ENCODE measurements around the gene LRRC63.

LRRC63 gene

DNA sequence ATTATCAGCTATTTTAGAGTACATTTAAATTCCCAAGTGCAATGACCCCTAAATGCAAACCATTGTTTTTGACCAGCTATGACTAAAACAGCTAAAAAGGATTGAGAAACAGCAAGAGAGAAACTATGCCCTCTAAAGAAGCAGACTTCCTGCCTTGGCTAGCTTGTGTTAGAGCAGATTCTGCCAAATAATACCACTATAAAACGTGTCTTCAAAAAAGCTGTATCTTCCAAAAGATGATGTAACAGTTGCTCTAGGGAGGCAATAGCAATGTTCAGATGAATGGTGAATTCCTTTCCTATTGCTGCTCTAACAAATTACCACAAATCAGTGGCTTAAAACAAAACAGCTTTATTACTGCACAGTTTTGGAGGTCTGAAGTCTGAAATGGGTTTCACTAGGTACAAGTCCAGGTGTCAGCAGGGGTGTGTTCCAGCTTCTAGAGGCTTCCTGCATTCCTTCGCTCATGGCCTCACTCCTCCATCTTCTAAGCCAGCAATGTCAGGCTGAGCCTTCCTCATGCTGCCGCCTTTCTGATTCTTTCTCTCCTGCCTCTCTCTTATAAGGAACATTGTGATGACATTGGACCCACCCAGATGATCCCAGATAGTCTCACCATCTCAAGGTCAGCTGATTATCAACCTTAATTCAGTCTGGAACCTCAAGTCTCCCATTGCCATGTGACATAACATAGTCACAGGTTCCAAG, 84.5 kb downstream of the LRRC63 start:
- DNase-seq (ENCODE audit: insufficient read length, low spot score) (no peak), FAIRE-seq (no peak)
- TF ChIP-seq, protein P1, sequence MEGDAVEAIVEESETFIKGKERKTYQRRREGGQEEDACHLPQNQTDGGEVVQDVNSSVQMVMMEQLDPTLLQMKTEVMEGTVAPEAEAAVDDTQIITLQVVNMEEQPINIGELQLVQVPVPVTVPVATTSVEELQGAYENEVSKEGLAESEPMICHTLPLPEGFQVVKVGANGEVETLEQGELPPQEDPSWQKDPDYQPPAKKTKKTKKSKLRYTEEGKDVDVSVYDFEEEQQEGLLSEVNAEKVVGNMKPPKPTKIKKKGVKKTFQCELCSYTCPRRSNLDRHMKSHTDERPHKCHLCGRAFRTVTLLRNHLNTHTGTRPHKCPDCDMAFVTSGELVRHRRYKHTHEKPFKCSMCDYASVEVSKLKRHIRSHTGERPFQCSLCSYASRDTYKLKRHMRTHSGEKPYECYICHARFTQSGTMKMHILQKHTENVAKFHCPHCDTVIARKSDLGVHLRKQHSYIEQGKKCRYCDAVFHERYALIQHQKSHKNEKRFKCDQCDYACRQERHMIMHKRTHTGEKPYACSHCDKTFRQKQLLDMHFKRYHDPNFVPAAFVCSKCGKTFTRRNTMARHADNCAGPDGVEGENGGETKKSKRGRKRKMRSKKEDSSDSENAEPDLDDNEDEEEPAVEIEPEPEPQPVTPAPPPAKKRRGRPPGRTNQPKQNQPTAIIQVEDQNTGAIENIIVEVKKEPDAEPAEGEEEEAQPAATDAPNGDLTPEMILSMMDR (IDR thresholded peaks at IDR 0.05; ENCODE audit: insufficient read depth, missing control alignments), result no peak

DNA sequence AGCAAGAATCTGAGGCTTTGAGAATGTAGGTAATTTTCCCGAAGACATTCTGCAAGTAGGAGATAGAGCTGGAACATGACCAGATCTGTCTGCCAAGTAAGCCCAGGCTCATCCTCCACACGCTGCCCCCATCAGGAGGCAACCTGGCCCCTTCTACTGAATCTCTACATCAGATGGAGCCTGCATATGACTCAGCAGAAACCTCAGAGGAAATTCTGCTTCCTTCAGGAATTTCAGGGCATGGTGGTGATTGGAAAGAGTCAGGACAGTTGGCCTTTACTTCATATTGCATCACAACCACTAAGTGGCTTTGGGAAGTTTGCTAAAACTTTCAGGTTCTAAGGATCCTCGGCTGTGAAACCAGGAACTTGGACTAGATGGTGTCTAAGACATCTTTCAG, 85.2 kb downstream of the LRRC63 start:
- FAIRE-seq (no peak), DNase-seq (ENCODE audit: insufficient read length, low spot score) (no peak)
- TF ChIP-seq, protein P1 (IDR thresholded peaks at IDR 0.05; ENCODE audit: insufficient read depth, missing control alignments), result no peak

DNA sequence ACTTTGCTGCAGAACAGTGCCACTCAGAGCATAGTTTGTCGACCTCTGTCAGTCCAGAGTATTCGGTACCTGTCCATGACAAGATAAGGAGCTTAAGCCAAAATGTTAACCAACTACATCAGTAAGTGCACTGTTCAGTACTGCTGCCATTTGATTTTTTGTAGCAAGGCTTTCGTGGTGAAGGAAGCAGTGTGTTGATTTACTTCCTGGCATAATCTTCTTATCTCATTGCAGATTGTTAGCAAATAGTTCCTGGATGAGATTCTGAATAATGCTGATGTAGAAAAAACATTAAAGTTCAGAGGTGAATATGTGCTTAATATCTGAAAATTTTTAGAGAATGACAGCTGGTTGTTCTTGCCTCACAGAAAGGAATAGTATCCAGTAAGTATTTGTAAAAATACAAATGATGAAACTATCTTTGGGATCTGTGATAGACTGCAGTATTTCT, 85.7 kb downstream of the LRRC63 start:
- DNase-seq (ENCODE audit: insufficient read length, low spot score) (no peak), FAIRE-seq (no peak)
- TF ChIP-seq, protein P1 (IDR thresholded peaks at IDR 0.05; ENCODE audit: insufficient read depth, missing control alignments), result no peak

DNA sequence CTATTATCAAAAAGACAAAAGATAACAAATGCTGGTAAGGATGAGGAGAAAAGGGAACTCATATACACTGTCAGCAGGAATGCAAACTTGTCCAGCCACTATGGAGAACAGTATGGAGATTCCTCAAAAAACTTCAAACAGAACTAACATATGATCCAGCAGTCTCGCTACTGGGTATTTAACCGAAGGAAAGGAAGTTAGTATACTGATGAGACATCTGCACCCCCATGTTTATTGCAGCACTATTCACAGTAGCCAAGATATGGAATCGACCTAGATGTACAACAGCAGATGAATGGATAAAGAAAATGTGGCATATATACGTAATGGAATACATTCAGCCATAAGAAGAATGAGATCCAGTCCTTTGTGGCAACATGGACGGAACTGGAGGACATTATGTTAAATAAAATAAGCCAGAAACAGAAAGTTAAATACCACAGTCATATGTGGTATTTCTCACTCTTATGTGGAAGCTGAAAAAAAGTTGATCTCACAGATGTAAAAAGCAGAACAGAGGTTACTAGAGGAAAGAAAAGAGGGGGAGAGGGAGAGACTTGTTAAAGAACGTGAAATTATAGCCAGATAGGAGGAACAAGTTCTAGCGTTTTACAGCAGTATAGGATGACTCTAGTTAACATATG, 92.1 kb downstream of the LRRC63 start:
- FAIRE-seq, result no peak
- DNase-seq (ENCODE audit: insufficient read length, low spot score), result no peak

DNA sequence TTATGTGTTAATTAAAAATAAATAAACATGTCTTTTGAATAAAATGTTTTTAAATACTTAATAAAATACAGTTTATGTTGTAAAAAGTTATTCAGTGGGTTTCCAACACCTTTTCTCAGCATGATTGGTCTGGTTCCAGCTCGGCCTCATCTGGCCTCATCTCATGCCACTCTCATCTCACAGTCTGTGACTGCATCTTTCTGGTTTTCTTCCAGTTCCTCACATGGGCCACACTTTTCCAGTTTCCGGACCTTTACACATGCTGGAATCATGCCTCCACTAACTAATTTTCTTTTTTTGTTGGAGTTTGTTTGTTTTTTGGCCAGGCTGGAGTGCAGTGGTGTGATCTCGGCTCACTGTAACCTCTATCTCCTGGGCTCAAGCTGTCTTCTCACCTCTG, 92.8 kb downstream of the LRRC63 start:
- FAIRE-seq, result no peak
- DNase-seq (ENCODE audit: insufficient read length, low spot score), result no peak
- TF ChIP-seq, protein P1 (IDR thresholded peaks at IDR 0.05; ENCODE audit: insufficient read depth, missing control alignments), result no peak

More for the DNA sequence above, 92.1 kb downstream of the LRRC63 start:
- TF ChIP-seq, protein P1 (IDR thresholded peaks at IDR 0.05; ENCODE audit: insufficient read depth, missing control alignments), result no peak

DNA sequence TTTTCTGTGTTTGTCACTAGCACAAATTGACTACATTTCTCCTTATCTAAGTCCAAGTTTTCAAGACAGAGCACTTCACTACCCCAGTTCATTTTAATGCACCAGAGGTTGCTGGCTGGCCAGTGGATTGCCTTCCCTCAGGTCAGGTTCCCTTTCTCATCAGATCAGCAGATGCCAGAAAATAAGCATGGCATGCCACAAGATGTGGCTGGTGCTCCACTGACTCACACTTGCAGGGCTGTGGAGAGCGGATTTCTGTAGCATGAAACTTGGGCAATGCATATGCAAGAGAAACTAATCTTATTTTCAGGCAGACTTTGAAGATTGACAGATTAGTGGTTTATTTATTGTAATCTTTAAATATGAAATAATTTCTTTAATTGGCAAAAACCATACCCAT, 95.8 kb downstream of the LRRC63 start:
- TF ChIP-seq, protein P1 (IDR thresholded peaks at IDR 0.05; ENCODE audit: insufficient read depth, missing control alignments), result no peak
- FAIRE-seq (no peak), DNase-seq (ENCODE audit: insufficient read length, low spot score) (no peak)

DNA sequence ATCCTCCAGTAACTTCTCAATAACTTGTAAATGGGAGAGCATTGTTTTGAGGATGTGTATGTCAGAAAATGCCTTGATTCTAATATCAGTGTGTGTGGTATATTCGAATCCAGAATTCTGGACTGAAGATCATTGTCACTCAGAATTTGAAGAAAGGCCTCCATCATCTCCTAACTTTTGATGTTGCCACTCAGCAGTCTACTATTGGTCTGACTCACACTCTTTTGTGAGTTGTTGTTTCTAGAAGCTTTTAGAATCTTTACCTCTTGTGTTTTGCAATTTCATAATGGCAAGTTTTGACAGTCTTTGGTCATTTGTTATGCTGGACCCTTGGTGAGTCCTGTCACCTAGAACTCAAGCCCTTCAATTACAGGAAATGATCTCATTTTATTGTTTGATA, 98.3 kb downstream of the LRRC63 start:
- FAIRE-seq, result no peak
- DNase-seq (ENCODE audit: insufficient read length, low spot score), result no peak
- TF ChIP-seq, protein P1 (IDR thresholded peaks at IDR 0.05; ENCODE audit: insufficient read depth, missing control alignments), result no peak
